H1 (cell line): ENCODE measurements around the gene U2AF1L4. TPM values are rescaled to one million over a fixed set of nuclear protein-coding genes. Genes with fewer than 3 reads are reported as not detected.

Source experiments
- CTCF ChIP-seq, 3 experiments: IDR thresholded peaks; 1 replicate in 2 of 3; 2 replicates in 1 of 3; pipeline versions ENCODE4 v1.5.1 to v1.6.1; 2011; ENCODE audit warnings: low read length in 3 of 3, mild to moderate bottlenecking in 3 of 3, inconsistent platforms in 2 of 3, low read depth in 1 of 3, moderate library complexity in 1 of 3; ENCODE audit not compliant: insufficient read depth in 1 of 3; ENCODE audit errors: control extremely low read depth in 1 of 3
- JUND ChIP-seq: IDR thresholded peaks from 2 replicates; pipeline ENCODE4 v1.6.1; 2011; ENCODE audit warnings: mild to moderate bottlenecking, improper control_type of control experiment, low read length
- MAFK ChIP-seq: IDR thresholded peaks from 2 replicates; pipeline ENCODE4 v1.6.1; 2012; ENCODE audit warnings: low read depth, mild to moderate bottlenecking, improper control_type of control experiment, low read length
- PHF8 ChIP-seq: fragments of 200-600 bp; sonication (generic); conservative IDR thresholded peaks from 2 replicates; pipeline ENCODE4 v1.7.1; 2012; ENCODE audit warnings: low read depth, mild to moderate bottlenecking, inconsistent platforms, low read length, moderate library complexity
- TCF12 ChIP-seq: IDR thresholded peaks from 2 replicates; pipeline ENCODE4 v1.6.1; 2011; ENCODE audit warnings: low read depth, mild to moderate bottlenecking, low read length
- USF2 ChIP-seq: IDR thresholded peaks from 2 replicates; pipeline ENCODE4 v1.6.1; 2011; ENCODE audit warnings: low read length, improper control_type of control experiment
- ZNF274 ChIP-seq: IDR thresholded peaks from 2 replicates; pipeline ENCODE4 v1.7.0; 2012; ENCODE audit warnings: low read length, borderline replicate concordance; ENCODE audit errors: extremely low read depth
- polyA plus RNA-seq, 7 experiments: library from polyadenylated mRNA; depleted of rRNA in 3 of 7; stranded (reverse) in 5 of 7; unstranded in 2 of 7; fragments of >200 nt in 5 of 7; fragments of 200-250 nt in 2 of 7; gene quantifications; 1 replicate in 5 of 7; 2 replicates in 1 of 7; 4 replicates in 1 of 7; pipeline versions ENCODE4 v1.2.1 to v1.2.3, GENCODE V29; 2011 to 2013; ENCODE audit warnings: missing spikeins in 2 of 7, mixed read lengths in 2 of 7
- total RNA-seq: library from RNA; stranded (reverse); fragmentation: NEBNext Ultra II Directional; extraction: Animal tissue kit (Norgen Biotek cat#: 25700); gene quantifications from 2 replicates; pipeline ENCODE4 v1.2.1, GENCODE V29; 2021

Gene U2AF1L4
- total and polyA plus RNA-seq, 2 of the 8 experiments (the other 6 are each of a cell fraction or from before 2014, with no cell fraction given): 15.1 to 32.7 TPM

DNA sequence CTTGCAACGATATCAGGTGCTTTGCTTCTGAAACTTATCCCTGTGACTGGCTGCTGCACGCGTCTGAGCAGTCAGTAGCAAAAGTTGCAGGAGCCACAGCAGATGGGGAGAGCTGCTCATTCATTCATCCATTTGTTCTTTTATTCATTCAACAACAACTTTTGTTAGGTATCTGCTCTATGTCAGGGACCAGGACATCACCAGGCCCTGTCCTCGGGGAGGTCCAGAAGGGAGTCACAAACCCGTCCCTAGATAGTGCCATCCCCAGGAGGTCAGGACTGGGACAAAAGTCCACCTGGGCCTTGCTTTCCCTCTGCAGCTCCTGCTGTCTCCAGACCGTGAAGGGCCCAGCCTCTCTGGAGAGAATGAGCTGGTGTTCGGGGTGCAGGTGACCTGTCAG lies 32.7 kb upstream of the U2AF1L4 start (continued):
- no peak for TF ChIP-seq USF2
- TF ChIP-seq JUND: no peak
- TF ChIP-seq CTCF (IDR thresholded peaks at IDR 0.05; ENCODE audit: control extremely low read depth in 1 of 3, insufficient read depth in 1 of 3, low read depth in 1 of 3, low read length in 3 of 3): no peak
- TF ChIP-seq TCF12: no peak
- no peak for TF ChIP-seq ZNF274
- TF ChIP-seq MAFK: no peak
- no peak for TF ChIP-seq PHF8
